Activated B cell treated with CpG ODN at 0.5 μM for 24 hours (primary cell): ENCODE measurements around the gene WNT11. TPM values are rescaled to one million over a fixed set of nuclear protein-coding genes. Genes with fewer than 3 reads are reported as not detected.

Source experiments
- ATAC-seq: fragments of 200-7000 bp; cut with Tn5 transposase; one replicate; pipeline ENCODE4 v1.10.0; 2021; ENCODE audit warnings: low read depth, mild to moderate bottlenecking, moderate library complexity
- CTCF ChIA-PET: fragments of 350-600 bp; sonication (Branson Sonifier 250); formaldehyde crosslinking; loops from one replicate; lab custom pipeline; 2021; ENCODE audit warnings: antibody characterized with exemption; lab: Charles Lee
- POLR2A ChIA-PET: fragments of 350-600 bp; sonication (Branson Sonifier 250); formaldehyde crosslinking; loops from one replicate; lab custom pipeline; 2021; ENCODE audit warnings: antibody characterized with exemption; lab: Charles Lee
- DNase-seq: peaks from one replicate; pipeline ENCODE4 v3.0.0; 2022
- H3K27ac Mint-ChIP-seq: one replicate; pipeline ENCODE4 v1.8.0; 2020; ENCODE audit warnings: mixed read lengths
- H3K27me3 Mint-ChIP-seq: one replicate; pipeline ENCODE4 v1.8.0; 2021; ENCODE audit warnings: mixed read lengths
- H3K36me3 Mint-ChIP-seq: one replicate; pipeline ENCODE4 v1.8.0; 2021; ENCODE audit warnings: low read depth, mixed read lengths
- H3K4me1 Mint-ChIP-seq: one replicate; pipeline ENCODE4 v1.8.0; 2021; ENCODE audit warnings: mixed read lengths
- H3K4me3 Mint-ChIP-seq: one replicate; pipeline ENCODE4 v1.8.0; 2020; ENCODE audit warnings: mild to moderate bottlenecking, mixed read lengths
- H3K9me3 Mint-ChIP-seq: one replicate; pipeline ENCODE4 v1.8.0; 2020; ENCODE audit warnings: mixed read lengths
- intact Hi-C: fragments of 100-400 bp; cut with micrococcal nuclease; formaldehyde crosslinking; loops from one replicate; pipeline ENCODE4 v1.15.1; 2024
- total RNA-seq: library from RNA; stranded (reverse); gene quantifications from 2 replicates; pipeline ENCODE4 v1.2.3, GENCODE V29; 2022
- TF ChIP-seq, protein P1 (sequence below): fragments of 200-600 bp; IDR thresholded peaks from one replicate; pipeline ENCODE4 v1.8.0; 2022; ENCODE audit warnings: antibody characterized with exemption, mild to moderate bottlenecking

Gene WNT11
- total RNA-seq, 1 donor from 2014 or later: 0.16 TPM

DNA sequence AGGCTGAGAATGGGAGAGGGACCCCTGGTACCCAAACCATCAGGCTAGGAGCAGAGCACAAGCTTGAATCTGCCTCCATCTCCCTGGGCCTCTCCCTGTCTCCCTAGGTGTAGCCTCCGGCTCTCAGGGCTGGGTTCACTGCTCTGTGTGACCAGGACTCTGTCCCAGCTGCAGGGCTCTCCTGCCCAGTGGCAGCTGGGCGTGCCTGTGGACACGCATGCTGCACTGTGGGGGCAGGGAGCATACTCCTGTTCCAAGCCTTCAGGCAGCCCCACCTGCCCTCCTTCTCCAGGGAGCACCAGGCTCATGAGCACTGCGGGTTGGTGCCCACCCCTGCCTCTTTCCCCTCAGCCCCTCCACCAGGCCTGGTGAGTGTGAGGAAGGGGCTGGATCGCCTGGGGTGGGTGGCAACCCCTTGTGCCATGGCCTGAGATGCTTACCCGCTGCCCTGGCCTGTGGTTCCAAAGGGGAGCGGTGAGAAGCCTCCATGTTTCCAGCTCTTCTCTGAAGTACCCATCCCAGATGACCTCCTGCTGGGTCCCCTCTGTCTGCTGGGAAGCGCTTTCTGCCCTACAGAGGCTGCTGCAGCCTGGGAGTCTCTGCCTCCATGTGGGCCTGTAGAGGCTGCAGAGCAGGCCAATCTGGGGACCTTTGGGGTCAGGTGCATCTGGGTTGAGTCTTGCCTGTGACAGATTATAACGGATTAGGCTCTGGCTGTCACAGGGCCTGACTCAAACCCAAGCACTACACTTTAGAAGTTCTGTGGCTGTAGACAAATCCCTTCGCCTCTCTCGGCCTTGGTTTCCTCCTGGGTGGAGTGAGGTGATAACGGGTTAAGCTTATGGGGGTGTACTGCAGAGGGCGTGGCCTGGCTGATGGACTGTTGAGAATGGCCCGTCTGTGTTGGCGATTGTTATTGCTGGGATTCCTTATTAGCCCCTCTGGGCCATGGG is 43.7 kb downstream of the WNT11 start:
- TF ChIP-seq, protein P1, sequence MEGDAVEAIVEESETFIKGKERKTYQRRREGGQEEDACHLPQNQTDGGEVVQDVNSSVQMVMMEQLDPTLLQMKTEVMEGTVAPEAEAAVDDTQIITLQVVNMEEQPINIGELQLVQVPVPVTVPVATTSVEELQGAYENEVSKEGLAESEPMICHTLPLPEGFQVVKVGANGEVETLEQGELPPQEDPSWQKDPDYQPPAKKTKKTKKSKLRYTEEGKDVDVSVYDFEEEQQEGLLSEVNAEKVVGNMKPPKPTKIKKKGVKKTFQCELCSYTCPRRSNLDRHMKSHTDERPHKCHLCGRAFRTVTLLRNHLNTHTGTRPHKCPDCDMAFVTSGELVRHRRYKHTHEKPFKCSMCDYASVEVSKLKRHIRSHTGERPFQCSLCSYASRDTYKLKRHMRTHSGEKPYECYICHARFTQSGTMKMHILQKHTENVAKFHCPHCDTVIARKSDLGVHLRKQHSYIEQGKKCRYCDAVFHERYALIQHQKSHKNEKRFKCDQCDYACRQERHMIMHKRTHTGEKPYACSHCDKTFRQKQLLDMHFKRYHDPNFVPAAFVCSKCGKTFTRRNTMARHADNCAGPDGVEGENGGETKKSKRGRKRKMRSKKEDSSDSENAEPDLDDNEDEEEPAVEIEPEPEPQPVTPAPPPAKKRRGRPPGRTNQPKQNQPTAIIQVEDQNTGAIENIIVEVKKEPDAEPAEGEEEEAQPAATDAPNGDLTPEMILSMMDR: no peak
- Mint-ChIP-seq H3K4me1 (no peaks in the 10 kb centered on the region), H3K27ac (no peak overlapping the region), H3K9me3 (no peaks in the 10 kb centered on the region), H3K27me3 (peaks cover 2% of the 10 kb centered on the region), H3K36me3 (no peaks in the 10 kb centered on the region), H3K4me3 (no peak overlapping the region)
- DNase-seq (no peak), ATAC-seq (no peak)
- intact Hi-C loops: no loop called here
- CTCF ChIA-PET: no interaction called here
- POLR2A ChIA-PET: no interaction called here

DNA sequence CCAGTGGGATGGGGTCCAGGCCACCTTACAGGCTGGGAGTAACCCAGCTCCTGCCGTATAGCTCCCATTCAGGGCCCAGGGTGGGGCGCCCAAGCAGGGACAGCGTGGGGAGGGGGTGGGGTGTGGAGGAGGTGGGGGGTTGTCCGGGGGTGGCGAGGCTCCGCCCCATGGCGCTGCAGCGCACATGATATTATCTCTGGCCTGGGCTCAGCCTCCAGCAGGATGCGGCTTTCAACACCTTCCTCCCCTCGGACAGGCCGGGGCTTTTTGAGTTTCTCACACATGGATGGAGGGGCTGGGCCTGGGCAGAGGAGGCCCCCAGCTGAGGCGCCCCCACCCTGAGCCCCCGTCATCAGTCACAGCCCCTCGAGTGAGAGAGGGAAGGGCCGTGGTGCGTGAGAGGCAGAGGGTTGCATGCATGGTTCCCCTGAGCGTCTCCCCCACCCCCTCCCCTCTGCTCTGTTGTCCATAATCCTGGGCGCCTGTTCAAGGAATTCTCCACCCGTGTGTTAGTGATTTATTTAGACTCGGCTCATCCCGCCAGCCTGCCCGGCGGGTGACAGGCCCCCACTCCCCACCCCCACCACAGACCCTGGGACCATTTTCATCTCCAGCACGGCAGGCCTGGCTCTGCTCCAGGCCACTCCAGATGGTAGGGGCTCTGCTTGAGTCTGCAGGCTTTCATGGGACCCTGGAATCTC is 44.9 kb downstream of the WNT11 start:
- H3K4me3 Mint-ChIP-seq: no peak overlapping the region
- no peak for DNase-seq
- no peaks in the 10 kb centered on the region for H3K4me1 Mint-ChIP-seq
- ChIA-PET POLR2A (no interaction called here), CTCF (no interaction called here)
- H3K36me3 Mint-ChIP-seq: no peaks in the 10 kb centered on the region
- peaks cover 2% of the 10 kb centered on the region for H3K27me3 Mint-ChIP-seq
- H3K27ac Mint-ChIP-seq: no peak overlapping the region
- no peaks in the 10 kb centered on the region for H3K9me3 Mint-ChIP-seq
- no peak for ATAC-seq
- TF ChIP-seq, protein P1: no peak
- intact Hi-C loops: no loop called here

DNA sequence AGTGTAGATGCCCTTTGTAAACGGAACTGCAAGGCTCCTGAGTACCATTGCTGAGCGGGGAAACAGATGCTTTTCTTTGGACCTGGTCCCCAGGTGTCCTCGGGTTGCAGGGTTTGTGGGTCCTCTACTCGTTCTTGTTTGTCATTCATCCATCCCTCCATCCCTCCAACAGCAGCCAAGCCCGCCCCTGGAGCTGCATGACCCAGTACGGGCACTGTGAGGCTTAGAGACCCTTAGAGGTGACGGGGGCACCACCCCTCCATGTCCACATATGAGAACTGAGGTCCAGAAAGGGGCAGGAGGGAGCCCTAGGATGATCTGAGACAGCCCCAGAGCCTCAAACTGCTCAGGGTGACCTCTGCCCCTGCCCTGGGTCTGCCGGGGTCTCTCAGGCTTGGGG is 45.4 kb downstream of the WNT11 start:
- Mint-ChIP-seq H3K27me3 (peaks cover 2% of the 10 kb centered on the region), H3K4me3 (no peak overlapping the region), H3K36me3 (no peaks in the 10 kb centered on the region), H3K4me1 (no peaks in the 10 kb centered on the region), H3K9me3 (no peaks in the 10 kb centered on the region), H3K27ac (no peak overlapping the region)
- ATAC-seq (no peak), DNase-seq (no peak)
- POLR2A ChIA-PET: no interaction called here
- TF ChIP-seq, protein P1: no peak
- intact Hi-C loops: no loop called here
- CTCF ChIA-PET: no interaction called here

DNA sequence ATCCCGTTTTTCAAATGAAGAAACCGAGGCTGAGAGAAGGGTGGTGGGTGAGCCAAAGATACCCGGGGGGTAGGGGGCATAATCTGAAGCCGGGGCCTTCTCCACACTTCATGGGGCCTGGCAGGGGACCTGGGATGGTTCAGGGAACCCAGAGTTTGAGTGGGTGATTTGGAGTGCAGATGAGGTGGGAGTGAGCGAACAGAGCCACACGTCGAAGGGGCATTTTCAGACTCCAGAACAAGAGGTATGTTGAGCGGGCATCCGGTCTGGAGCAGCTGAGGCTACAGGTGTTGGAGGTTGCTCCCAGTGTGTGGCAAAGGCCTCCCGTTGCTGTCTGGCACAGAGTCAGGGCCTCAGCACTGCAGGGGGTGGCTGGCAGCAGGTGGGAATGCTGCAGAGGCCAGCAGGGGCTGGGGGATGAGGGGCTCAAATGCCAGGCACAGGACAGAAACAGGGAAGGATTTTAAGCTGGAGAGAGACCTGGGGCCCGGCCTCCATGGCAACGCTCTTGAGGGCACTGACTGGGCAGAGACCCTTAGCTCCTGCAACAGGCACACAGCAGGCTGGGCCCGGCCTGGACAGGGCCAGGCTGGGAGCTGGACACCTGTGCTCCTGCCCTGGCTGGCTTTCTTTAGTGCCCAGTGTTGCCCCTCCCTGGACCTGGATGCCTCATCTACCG is 46.2 kb downstream of the WNT11 start:
- no peaks in the 10 kb centered on the region for H3K36me3 Mint-ChIP-seq
- H3K9me3 Mint-ChIP-seq: no peaks in the 10 kb centered on the region
- no peak for ATAC-seq
- H3K27ac Mint-ChIP-seq: no peak overlapping the region
- H3K4me3 Mint-ChIP-seq: no peak overlapping the region
- H3K27me3 Mint-ChIP-seq: peaks cover 2% of the 10 kb centered on the region
- DNase-seq: no peak
- ChIA-PET CTCF (no interaction called here), POLR2A (no interaction called here)
- no peaks in the 10 kb centered on the region for H3K4me1 Mint-ChIP-seq
- TF ChIP-seq, protein P1: no peak
- intact Hi-C loops: no loop called here
